Mammary epithelial cell (primary cell): Measurements from ENCODE around the gene SMIM15.
"Not testable (repeated sequence)": the region's sequence is repeated elsewhere in the genome, so short reads cannot be mapped to it uniquely, and the experiment has no call there.

ENCODE experiments used
- CTCF ChIP-seq, 2 donors: IDR thresholded peaks in 1 of 2; conservative IDR thresholded peaks in 1 of 2; 2 replicates each; pipeline ENCODE4 v1.5.1; 2011 to 2012; ENCODE audit warnings: inconsistent platforms in 2 of 2, low read length in 2 of 2, mild to moderate bottlenecking in 2 of 2, control low read depth in 1 of 2, low read depth in 1 of 2; ENCODE audit not compliant: insufficient read depth in 1 of 2; ENCODE audit errors: extremely low read depth in 1 of 2
- EZH2 ChIP-seq: IDR thresholded peaks from 2 replicates; pipeline ENCODE4 v1.6.1; 2012; ENCODE audit warnings: low read length, inconsistent platforms, borderline replicate concordance

GRCh38 chr5:61187352-61187751 is 25.1 kb upstream of the SMIM15 start:
- not testable (repeated sequence) for TF ChIP-seq CTCF (conservative IDR thresholded peaks at IDR 0.05 in 1 of 2, IDR thresholded peaks at IDR 0.05 in 1 of 2; ENCODE audit: extremely low read depth in 1 of 2, insufficient read depth in 1 of 2, low read depth in 1 of 2, low read length in 2 of 2); EZH2
